Activated T-helper 2 cell treated with anti-CD3 and anti-CD28 coated beads, Interferon-gamma antibody, Interleukin-2, Interleukin-4, amounts not matched to agents 10 μg/mL and 5 μg/mL and 100 μg/mL, durations not matched to agents 14 hours and 24 hours and 36 hours (primary cell): Measurements from ENCODE around the gene INAVA. TPM values are rescaled to one million over a fixed set of nuclear protein-coding genes. Genes with fewer than 3 reads are reported as not detected.

Source experiments
- DNase-seq: peaks from one replicate; pipeline ENCODE4 v3.0.0; 2021; ENCODE audit warnings: low spot score
- H3K27ac Mint-ChIP-seq: one replicate; pipeline ENCODE4 v1.8.0; 2021; ENCODE audit warnings: mixed read lengths
- H3K27me3 Mint-ChIP-seq: one replicate; pipeline ENCODE4 v1.8.0; 2021; ENCODE audit warnings: low read depth, mixed read lengths
- H3K36me3 Mint-ChIP-seq: one replicate; pipeline ENCODE4 v1.8.0; 2021; ENCODE audit warnings: low read depth, mixed read lengths
- H3K4me1 Mint-ChIP-seq: one replicate; pipeline ENCODE4 v1.8.0; 2021; ENCODE audit warnings: low read depth, mixed read lengths
- H3K4me3 Mint-ChIP-seq: one replicate; pipeline ENCODE4 v1.8.0; 2021; ENCODE audit warnings: low read depth, mild to moderate bottlenecking, moderate library complexity, mixed read lengths
- H3K9me3 Mint-ChIP-seq: one replicate; pipeline ENCODE4 v1.8.0; 2021; ENCODE audit warnings: mixed read lengths
- intact Hi-C: fragments of 100-400 bp; cut with micrococcal nuclease; formaldehyde crosslinking; loops from one replicate; pipeline ENCODE4 v1.15.1; 2023
- total RNA-seq: library from RNA; stranded (reverse); gene quantifications from 2 replicates; pipeline ENCODE4 v1.2.3, GENCODE V29; 2022

Gene INAVA
- total RNA-seq, 1 donor from 2014 or later: not detected

DNA sequence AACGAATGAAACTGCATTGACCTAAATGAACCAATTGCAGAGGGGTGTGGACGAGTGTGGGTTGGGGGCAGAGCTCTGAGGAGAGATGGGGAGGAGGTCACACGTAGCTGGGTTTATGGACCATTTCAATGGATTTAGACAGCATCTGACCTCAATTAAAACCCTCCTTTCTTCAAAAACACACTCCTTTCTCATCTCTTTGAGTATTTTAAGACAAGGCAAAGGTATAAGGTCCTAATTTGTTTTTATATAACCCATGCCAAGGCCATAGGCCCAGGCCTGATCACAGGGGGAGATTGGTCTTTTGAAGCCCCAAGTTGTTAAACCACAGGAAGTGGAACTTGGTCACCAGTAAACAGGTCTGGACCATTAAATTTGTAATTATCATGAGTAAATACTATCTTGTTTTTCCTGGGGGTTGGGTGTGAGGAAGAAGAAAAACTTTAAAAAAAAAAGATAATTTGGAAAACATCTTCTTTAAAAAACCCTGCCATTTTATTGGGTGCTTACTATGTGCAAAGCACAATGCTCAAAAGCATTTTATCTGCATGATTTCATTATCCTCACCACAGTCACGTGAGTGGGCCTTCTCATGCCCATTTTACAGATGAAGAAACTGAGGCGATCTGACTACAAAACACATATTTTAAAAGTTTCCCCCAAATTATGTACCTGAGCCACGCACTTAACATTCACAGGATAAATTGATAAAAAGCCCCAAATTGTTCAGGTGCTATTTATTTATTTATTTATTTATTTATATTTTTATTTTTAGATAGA is 8.9 kb upstream of the INAVA start:
- no peak for DNase-seq
- Mint-ChIP-seq H3K27ac (no peak overlapping the region), H3K4me1 (peaks cover 36% of the 10 kb centered on the region), H3K36me3 (no peaks in the 10 kb centered on the region), H3K9me3 (no peaks in the 10 kb centered on the region), H3K4me3 (no peak overlapping the region), H3K27me3 (peaks cover 47% of the 10 kb centered on the region)
- intact Hi-C loops: loop anchor here (5.0 kb wide), 1 partner anchor 141 kb away; no protein-coding TSS in a partner anchor

DNA sequence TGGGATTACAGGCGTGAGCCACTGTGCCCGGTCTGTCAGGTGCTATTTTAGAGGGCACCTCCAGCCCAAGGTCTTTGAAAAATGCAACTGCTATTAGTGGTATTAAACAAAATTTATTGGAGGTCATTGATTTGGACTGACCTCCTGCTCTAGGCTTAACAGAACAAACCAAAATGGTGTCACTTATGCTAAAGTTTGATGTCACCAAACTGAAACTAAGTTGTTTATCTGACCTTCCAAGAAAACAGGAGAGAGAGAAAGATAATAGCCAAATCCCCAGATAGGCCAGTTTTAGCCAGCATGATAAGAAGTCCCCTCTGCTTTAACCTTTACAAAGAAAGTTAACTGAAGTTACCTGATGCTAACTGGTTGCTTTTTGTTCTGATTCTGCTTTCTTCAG is 8.1 kb upstream of the INAVA start:
- Mint-ChIP-seq H3K4me1 (peaks cover 36% of the 10 kb centered on the region), H3K9me3 (no peaks in the 10 kb centered on the region), H3K36me3 (no peaks in the 10 kb centered on the region), H3K27me3 (peaks cover 45% of the 10 kb centered on the region), H3K4me3 (no peak overlapping the region), H3K27ac (no peak overlapping the region)
- DNase-seq: no peak
- intact Hi-C loops: loop anchor here (5.0 kb wide), 1 partner anchor 141 kb away; no protein-coding TSS in a partner anchor

DNA sequence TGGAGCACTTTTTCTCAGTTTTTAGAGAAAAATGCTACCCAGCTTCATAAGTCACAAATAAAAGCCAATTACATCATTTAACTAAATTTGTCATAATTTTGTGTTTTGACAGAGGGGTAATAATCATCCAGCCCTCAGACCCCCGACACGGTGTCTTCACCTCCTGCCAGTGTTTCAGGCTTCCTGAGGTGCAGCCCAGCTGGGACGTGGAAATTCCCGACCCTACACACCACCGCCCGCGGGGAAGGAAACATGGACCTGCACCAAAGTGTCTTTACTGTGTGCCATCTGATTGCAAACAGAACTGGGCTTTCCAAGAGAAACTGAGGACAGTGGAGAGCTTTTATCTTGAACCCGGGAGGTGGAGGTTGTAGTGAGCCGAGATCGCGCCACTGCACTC is 7.7 kb upstream of the INAVA start:
- peaks cover 36% of the 10 kb centered on the region for H3K4me1 Mint-ChIP-seq
- H3K36me3 Mint-ChIP-seq: no peaks in the 10 kb centered on the region
- no peak for DNase-seq
- no peaks in the 10 kb centered on the region for H3K9me3 Mint-ChIP-seq
- peaks cover 48% of the 10 kb centered on the region for H3K27me3 Mint-ChIP-seq
- H3K27ac Mint-ChIP-seq: no peak overlapping the region
- intact Hi-C loops: loop anchor here (5.0 kb wide), 1 partner anchor 140 kb away; no protein-coding TSS in a partner anchor
- H3K4me3 Mint-ChIP-seq: no peak overlapping the region

DNA sequence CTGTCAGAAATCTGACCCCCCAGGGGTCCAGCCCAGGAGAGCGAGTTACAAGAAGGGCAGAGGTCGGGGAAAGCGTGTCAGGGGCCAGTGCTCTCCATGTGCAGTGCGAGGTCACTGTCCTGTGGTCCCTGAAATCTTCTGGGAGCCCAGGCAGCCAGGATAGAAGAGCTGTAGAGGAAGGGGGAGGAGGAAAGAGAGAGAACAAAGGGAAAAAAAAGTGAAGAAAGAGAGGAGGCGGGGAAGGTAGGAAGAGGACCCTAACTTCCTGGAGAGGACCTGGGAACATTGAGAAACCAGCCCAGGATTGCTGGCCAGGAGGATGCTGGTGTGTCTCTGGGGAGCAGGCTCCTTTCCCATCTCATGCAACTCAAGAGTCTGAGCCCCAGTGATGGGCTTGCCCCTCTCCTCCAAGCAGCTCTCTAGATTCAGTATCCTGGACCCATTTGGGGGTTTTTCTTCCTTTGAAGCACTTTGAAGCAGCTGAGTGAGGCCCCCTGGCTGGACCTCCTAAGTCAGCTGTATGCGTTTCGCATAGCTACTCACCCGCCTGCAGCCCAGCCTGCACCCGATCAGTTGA is 6.8 kb upstream of the INAVA start:
- DNase-seq: no peak
- Mint-ChIP-seq H3K4me3 (no peak overlapping the region), H3K27ac (no peak overlapping the region), H3K9me3 (no peaks in the 10 kb centered on the region), H3K27me3 (peaks cover 56% of the 10 kb centered on the region), H3K4me1 (peaks cover 36% of the 10 kb centered on the region), H3K36me3 (no peaks in the 10 kb centered on the region)
- intact Hi-C loops: loop anchor here (1.0 to 5.0 kb wide), 2 partner anchors 10 to 139 kb away; no protein-coding TSS in a partner anchor

DNA sequence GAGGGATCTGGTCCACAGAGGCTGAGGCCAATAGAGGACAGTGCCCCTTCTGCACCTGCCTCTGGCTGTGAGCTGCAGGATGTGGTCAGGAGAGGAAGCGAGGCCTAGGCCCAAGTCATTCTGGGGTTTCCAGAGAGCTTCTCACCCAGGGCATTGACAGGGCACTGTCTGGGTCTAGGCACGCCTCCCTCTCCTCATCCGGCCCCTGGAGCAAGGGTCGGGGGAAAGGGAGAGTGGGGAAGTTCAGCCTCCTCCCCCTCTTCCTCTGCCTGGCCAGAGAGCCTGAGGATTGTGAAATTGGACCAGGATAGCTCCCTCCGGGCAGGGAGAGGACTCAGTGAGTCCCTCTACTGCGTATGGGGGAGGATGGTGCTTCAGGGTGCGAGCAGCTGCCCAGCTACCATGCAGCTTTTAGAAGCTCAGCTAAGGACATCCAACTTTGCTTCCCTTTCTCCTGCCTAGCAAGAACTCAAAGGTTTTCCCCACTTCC is 6.3 kb upstream of the INAVA start:
- H3K27ac Mint-ChIP-seq: no peak overlapping the region
- H3K4me3 Mint-ChIP-seq: no peak overlapping the region
- peaks cover 36% of the 10 kb centered on the region for H3K4me1 Mint-ChIP-seq
- DNase-seq: peak; percentile 45
- peaks cover 55% of the 10 kb centered on the region for H3K27me3 Mint-ChIP-seq
- intact Hi-C loops: loop anchor here (1.0 to 5.0 kb wide), 2 partner anchors 10 to 139 kb away; no protein-coding TSS in a partner anchor
- no peaks in the 10 kb centered on the region for H3K9me3 Mint-ChIP-seq
- no peaks in the 10 kb centered on the region for H3K36me3 Mint-ChIP-seq

DNA sequence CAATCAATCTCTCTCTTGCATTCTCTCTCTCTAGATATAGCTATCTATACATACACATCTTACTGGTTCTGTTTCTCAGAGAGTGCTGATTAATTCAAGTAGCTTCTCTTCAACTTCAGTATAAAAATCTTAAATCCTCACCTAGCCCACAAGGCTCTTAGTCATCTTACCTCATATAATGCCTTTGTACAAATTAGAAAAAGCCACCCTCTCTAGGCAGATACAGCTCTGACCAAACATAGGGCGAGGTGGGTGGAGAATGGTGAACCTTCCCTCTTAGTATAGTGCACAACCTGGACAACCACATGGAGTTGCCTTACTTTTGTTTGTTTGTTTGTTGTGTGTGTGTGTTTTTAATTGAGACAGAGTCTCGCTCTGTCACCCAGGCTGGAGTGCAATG is 5.1 kb upstream of the INAVA start:
- Mint-ChIP-seq H3K27ac (no peak overlapping the region), H3K36me3 (no peaks in the 10 kb centered on the region), H3K9me3 (no peaks in the 10 kb centered on the region), H3K4me3 (peak overlapping the region; percentile 24), H3K4me1 (peaks cover 36% of the 10 kb centered on the region), H3K27me3 (peaks cover 57% of the 10 kb centered on the region)
- no peak for DNase-seq
- intact Hi-C loops: loop anchor here (1.0 to 5.0 kb wide), 3 partner anchors 16 to 138 kb away; no protein-coding TSS in a partner anchor

DNA sequence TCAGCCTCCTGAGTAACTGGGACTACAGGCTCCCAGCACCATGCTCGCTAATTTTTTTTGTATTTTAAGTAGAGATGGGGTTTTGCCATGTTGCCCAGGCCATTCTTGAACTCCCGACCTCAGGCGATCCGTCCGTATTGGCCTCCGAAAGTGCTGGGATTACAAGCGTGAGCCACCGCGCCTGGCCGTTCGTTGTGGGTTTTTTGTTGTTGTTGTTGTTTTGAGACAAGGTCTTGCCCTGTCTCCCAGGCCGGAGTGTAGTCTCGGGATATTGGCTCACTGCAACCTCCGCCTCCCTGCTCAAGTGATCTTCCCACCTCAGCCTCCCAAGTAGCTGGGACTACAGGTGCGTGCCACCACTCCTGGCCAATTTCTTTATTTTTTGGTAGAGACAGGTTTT is 4.7 kb upstream of the INAVA start:
- Mint-ChIP-seq H3K4me3 (no peak overlapping the region), H3K36me3 (no peaks in the 10 kb centered on the region), H3K4me1 (peaks cover 36% of the 10 kb centered on the region), H3K9me3 (no peaks in the 10 kb centered on the region), H3K27ac (no peak overlapping the region), H3K27me3 (peaks cover 57% of the 10 kb centered on the region)
- intact Hi-C loops: no loop called here
- no peak for DNase-seq

DNA sequence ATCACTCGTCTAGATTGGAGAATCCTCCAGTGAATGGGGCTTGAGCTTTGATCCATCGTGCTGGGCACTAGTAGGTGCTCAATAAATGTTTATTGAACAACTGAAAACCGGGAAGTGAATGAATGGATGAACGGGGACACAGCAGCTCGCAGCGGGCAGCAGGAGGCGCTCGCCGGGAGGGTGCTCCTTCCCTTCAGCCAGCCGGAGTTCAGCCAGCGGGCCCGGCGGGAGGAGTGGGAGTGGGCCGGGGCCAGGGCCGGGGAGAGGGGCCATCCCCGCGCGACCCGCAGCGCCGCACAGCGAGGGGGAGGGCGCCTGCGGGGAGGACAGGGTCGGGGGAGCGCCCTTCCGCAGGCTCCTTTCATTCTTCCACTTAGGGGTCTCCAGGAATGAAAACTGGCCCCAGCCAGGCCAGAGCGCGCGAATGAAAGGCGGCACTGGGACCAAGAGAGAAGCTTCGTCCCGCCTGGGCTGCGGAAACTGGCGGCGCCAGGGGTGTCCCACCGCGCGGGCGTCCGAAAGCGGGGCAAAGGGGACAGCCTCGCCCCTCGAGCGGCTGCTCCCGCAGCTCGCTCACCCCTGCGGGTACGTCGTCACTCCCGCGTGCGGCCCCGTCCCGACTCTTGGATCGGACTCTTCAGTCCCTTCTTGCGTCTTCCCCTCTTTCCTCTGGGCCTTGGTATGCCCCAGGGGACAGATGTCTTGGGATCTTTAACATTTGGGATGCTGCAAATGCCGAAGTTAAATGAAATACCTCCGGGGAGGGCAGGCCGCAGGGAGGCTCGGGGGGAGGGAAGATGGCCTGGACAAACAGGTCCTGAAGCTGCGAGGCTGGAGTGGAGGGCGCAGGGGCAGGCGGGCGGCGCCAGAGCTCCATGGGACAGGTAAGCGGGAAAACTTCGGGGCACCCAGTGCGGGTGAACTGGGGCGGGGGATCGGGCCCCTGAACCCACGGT is 3.6 kb upstream of the INAVA start:
- peaks cover 33% of the 10 kb centered on the region for H3K4me1 Mint-ChIP-seq

DNA sequence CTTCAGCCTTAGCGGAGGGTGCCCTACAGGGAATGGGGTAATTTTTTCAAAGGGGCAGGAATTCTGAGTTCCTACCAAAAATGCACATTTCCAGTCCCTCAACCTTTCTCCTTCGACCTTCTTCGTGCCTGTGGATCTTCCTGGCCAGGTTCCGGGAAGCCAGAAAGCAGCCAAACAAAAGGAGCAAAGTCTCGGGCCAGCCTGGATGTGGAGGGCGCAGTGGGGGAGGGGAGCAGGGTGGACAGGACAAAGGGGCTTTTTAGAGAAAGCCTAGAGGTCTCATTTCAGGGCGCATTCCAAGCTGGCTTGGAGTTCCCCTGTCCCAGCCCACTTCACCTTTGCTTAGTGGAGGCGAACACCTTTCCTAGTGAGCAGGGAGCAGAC is 2.9 kb upstream of the INAVA start:
- no peak overlapping the region for H3K27ac Mint-ChIP-seq
- H3K4me1 Mint-ChIP-seq: peaks cover 30% of the 10 kb centered on the region
- DNase-seq: no peak
- intact Hi-C loops: no loop called here
- H3K27me3 Mint-ChIP-seq: peaks cover 59% of the 10 kb centered on the region
- no peak overlapping the region for H3K4me3 Mint-ChIP-seq
- no peaks in the 10 kb centered on the region for H3K9me3 Mint-ChIP-seq
- H3K36me3 Mint-ChIP-seq: no peaks in the 10 kb centered on the region

More for the DNA sequence above, 3.6 kb upstream of the INAVA start:
- H3K27me3 Mint-ChIP-seq: peaks cover 57% of the 10 kb centered on the region
- DNase-seq: no peak
- intact Hi-C loops: no loop called here
- H3K9me3 Mint-ChIP-seq: no peaks in the 10 kb centered on the region
- H3K4me3 Mint-ChIP-seq: no peak overlapping the region
- no peak overlapping the region for H3K27ac Mint-ChIP-seq
- no peaks in the 10 kb centered on the region for H3K36me3 Mint-ChIP-seq

DNA sequence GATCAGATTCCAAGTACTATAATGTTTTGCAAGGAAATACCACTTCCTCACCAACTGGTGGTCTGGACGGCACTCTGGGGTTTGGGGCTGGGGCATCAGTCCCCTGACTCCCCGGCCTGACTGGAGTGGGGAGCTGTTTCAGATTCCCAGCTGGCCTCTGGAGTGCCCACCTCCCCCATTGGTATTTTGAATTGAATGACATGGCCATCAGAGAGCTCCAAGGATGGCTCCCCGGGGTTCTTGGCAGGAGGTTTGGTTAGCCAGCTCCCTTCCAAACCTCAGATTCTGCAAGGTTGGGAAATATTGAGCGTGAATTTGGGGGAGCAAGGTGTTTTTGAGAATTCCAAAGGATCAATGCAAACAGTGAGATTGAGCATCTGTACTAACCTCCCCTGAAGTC is 2.2 kb upstream of the INAVA start:
- H3K36me3 Mint-ChIP-seq: no peaks in the 10 kb centered on the region
- no peaks in the 10 kb centered on the region for H3K9me3 Mint-ChIP-seq
- H3K27ac Mint-ChIP-seq: no peak overlapping the region
- H3K4me1 Mint-ChIP-seq: peaks cover 27% of the 10 kb centered on the region
- no peak overlapping the region for H3K4me3 Mint-ChIP-seq
- DNase-seq: no peak
- intact Hi-C loops: no loop called here
- H3K27me3 Mint-ChIP-seq: peaks cover 59% of the 10 kb centered on the region

DNA sequence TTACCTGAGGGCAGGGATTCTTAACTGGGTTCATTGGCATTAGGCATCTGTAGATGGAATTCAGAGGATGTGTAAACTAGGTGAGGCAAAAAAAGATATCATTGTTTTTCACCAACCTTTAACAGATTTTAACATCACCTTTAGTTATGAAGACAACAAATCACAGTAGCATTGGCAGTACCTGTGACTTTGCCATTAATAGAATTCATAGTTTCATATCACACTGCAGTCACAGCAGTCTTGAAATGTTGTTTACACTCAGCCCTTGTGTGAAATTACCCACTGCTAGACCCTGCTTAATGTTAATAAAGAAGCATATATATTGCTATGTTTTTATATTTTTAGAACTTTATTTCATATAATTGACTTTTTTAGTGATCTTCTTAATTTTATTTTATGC is 1.7 kb upstream of the INAVA start:
- intact Hi-C loops: no loop called here
- no peaks in the 10 kb centered on the region for H3K36me3 Mint-ChIP-seq
- no peaks in the 10 kb centered on the region for H3K9me3 Mint-ChIP-seq
- peaks cover 60% of the 10 kb centered on the region for H3K27me3 Mint-ChIP-seq
- no peak for DNase-seq
- peaks cover 23% of the 10 kb centered on the region for H3K4me1 Mint-ChIP-seq
- H3K4me3 Mint-ChIP-seq: no peak overlapping the region
- H3K27ac Mint-ChIP-seq: no peak overlapping the region

DNA sequence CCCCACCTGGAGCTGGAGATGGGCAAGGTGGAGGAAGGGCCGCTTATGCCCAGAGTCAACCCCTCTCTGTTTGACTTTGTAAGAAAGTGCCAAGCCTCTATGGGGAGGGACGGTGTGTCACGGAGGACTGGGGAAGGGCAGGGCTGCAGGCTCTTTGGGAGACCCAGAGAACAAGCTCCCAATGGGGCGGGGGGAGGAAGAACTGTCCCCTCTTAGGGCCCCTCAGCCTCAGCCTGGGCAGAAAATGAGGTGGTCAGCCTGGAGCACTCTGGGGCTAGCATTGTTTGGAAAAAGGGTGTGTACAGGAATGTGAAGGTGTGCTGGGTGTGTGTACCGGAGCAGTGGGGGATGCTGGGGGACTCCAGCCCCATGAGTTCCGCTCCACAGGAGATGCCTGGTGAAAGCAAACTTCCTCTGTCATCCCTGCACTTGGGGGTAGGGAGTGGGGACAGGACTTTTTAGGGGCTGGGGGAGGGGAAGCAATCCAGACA is 1.2 kb upstream of the INAVA start:
- DNase-seq: no peak
- Mint-ChIP-seq H3K27ac (no peak overlapping the region), H3K36me3 (no peaks in the 10 kb centered on the region), H3K9me3 (no peaks in the 10 kb centered on the region), H3K4me1 (peaks cover 18% of the 10 kb centered on the region), H3K27me3 (peaks cover 65% of the 10 kb centered on the region), H3K4me3 (no peak overlapping the region)
- intact Hi-C loops: no loop called here
